Measurements from ENCODE around the gene CDK2AP2.

GRCh38 chr11:67521924-67522323, 14.0 kb upstream of the CDK2AP2 start:
- TF ChIP-seq CTCF (IDR thresholded peaks at IDR 0.05) = no peak
- TF ChIP-seq POLR2A (IDR thresholded peaks at IDR 0.05) = no peak
